ENCODE measurements around the gene LTBP3.

The LTBP3 gene

DNA sequence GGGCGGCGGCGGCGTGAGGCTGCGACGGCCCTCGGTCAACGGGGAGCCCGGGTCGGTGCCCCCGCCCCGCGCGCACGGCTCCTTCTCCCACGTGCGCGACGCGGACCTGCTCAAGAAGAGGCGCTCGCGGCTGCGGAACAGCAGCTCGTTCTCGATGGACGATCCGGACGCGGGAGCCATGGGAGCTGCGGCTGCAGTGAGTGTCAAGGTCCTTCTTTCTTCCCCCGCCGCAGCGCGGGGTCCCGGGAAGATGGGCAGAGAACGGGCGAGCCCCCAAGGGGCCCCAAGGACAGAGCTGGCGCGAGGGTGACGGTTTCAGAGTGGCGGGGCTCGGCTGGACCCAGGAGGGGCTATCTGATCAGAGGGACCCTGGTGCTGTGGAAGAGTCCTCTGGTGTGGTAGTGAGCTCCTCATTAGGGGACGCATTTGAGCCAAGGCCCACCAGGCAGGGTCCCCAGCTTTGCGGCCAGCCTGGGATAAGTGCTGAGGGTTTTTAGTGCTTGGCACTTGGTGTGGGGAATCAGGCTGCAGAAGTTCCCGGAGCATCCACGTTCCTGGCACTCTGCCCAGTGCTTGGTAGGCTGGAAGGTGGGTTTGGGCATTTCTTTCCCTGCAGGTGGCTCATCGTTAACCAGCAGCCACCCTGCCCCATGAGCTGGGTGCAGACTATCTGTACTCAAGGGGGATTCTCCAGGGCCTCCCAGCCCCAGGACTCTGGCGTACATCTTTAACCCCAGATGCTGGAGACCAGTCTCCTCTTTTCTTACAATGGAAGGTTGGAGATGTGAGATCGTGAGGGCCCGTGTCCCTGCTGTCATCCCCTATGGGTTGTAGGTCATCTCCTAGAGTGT, 27.5 kb upstream of the LTBP3 start:
- DNase-seq: no peak

DNA sequence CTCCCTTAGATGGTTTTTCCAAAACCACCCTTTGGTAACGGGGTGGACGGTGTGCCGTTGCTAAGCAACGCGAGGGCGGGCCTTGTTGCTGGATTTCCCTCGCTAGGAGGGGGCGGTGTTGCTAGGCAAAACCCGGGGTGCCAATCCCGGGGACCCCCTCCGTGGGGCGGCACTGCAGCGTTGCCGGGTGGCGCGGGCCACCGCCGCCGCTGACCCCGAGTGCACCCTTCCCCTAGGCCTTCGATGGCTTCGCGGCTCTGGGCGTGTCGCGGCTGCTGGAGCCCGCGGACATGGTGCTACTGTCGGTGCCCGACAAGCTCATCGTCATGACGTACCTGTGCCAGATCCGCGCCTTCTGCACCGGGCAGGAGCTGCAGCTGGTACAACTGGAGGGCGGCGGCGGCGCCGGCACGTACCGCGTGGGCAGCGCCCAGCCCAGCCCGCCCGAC, 26.6 kb upstream of the LTBP3 start:
- DNase-seq: no peak

DNA sequence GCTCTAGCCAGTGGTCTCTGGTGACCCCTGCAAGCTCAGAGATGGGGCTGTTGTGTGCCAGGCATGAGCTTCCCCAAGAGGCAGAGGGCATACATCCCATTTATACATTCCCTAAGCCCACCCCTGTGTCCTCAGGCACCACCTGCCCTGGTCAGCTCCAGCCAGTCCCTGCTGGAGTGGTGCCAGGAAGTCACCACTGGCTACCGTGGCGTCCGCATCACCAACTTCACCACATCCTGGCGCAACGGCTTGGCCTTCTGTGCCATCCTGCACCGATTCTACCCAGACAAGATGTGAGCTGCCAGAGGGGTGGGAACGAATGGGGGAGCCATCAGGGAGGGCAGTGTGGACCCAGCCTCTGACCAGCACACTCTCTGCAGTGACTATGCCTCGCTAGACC, 25.9 kb upstream of the LTBP3 start:
- no peak for DNase-seq

DNA sequence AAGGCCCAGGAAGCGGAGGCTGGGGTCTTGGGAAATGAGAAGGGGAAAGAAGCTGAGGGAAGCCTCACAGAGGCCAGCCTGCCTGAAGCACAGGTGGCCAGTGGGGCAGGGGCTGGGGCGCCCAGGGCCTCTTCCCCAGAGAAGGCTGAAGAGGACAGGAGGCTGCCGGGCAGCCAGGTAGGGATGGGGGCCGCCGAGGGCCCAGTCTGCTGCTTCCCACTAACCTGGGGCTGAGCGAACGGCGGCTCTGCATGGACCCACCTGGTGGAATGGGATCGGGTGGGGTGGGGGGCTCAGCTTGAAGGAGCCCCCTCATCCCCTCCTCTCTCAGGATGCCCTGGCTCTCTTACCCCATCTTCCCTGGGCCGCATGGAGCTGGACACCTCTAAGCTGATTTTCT, 25.4 kb upstream of the LTBP3 start:
- no peak for DNase-seq

DNA sequence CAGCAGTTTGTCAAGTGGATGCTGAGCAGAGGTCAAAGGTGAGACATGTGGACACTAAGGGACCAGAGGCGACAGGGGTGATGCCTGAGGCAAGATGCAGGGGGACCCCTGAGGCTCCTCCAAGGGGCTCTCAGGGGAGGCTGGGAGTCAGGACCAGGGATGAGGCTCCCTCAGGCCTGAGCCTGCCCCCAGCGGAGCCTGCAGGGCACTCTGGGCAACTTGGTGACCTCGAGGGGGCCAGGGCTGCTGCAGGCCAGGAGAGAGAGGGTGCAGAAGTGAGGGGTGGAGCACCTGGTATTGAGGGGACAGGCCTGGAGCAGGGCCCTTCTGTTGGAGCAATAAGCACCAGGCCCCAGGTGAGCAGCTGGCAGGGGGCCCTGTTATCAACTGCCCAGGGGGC, 23.8 kb upstream of the LTBP3 start:
- DNase-seq: no peak

DNA sequence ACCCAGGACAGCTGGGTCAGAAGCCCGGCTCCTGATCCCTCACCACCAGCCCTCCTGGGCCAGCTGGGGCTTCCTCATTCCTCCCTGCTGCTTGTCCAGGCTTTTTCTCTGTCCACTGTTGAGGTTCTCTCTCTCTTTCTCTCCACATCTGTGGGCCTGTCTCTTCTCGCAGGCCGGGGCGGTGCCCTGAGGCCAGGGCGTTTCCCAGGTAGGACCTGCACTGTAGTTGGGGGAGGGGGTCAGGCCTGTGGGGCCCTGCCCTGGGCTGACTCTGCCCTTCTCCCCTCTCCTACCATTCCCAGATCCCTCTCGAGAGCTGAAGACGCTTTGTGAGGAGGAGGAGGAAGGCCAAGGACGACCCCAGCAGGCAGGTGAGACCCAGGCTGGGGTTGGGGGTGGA, 22.6 kb upstream of the LTBP3 start:
- DNase-seq: no peak

DNA sequence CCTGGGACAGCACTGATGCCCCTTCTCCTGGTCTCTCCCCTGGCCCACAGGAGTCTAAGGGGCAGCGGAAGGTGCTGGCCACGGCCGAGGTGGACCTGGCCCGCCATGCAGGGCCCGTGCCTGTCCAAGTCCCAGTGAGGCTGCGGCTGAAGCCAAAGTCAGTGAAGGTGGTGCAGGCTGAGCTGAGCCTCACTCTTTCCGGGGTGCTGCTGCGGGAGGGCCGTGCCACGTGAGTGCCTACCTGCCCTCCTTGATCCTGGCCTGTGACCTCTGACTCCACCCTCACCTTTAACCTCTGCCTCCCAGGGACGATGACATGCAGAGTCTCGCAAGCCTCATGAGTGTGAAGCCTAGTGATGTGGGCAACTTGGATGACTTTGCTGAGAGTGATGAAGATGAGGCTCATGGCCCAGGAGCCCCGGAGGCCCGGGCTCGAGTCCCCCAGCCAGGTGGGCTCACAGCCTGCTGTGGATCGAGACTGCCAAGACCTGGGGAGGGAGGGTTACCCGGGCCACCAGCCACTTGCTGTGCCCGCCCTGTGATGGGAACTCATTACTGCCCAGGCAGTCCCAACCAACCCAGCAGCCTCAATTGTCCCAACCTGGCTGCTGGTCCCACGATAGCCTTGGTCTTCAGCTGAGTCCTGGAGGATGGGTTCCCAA, 22.0 kb upstream of the LTBP3 start:
- DNase-seq: no peak

DNA sequence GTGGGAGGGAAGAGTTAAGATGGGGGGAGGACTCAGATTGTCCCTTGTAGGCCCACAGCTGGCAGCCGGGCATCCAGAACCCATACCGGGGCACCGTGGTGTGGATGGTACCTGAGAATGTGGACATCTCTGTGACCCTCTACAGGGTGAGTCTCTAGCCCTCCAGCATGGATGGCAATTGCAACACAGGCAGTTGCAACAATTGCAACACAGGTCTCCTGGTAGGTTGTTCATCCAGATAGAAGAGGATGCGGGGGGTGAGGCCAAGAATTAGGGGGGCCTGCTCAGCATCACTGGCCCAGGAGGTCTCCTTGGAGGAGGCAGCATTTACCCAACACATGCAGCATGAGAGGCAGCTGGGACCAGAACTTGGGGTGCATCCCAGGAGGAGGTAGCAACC, 21.1 kb upstream of the LTBP3 start:
- no peak for DNase-seq

DNA sequence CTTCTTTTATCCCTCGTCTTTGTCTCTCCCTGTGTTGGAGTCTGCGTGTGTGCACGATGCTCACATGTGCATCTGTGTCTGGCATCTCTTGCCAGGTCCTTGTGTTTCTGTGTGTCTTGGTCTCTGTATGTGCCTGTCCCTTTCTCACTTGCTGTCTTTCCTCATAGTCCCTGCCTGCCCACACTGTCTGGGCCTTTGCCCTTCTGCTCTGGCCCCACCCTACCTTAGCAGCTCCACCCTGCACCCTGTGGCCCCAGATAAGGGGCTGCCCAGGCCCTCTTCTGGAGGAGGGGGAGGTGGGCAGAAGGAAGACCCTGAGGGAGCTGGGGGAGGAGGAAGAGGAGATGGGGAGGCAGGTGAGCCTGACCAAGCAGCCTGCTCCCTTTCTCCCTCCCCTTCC, 20.5 kb upstream of the LTBP3 start:
- no peak for DNase-seq

DNA sequence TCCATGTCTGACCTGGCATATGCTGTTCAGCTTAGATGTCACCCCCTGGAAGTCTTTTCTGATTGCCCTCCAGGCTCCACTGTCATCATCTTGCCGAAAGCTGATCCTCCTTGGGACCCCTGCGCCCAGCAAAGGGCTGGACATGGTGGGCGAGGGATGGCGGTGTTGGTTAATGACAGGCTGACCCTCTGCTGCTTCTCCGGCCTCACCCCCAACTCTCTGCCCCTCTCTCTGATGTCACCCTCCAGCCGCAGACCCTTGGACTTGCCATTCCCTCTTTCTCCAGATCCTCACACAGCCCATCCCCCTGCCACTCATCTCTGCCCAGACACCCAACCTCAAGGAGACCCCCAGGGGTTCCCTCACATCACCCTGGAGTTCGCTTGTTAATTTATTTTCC, 20.0 kb upstream of the LTBP3 start:
- DNase-seq: no peak

DNA sequence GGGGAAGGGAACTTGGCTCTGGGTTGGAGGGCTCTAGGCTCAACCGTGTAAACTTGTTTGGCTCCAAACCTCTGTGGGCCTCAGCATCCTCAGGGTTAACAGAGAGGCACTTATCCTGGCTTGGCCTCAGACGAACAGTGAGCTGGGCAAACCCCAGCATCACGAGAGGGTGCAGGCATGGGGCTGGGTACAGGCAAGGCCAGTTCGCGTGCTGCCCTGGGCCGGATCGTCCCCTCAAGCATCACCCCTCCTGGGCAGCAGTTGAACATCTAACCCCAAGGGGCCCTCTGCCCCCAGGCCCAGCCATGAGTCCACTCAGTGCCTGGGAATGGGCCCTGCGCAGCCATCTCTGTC, 19.6 kb upstream of the LTBP3 start:
- DNase-seq: no peak

DNA sequence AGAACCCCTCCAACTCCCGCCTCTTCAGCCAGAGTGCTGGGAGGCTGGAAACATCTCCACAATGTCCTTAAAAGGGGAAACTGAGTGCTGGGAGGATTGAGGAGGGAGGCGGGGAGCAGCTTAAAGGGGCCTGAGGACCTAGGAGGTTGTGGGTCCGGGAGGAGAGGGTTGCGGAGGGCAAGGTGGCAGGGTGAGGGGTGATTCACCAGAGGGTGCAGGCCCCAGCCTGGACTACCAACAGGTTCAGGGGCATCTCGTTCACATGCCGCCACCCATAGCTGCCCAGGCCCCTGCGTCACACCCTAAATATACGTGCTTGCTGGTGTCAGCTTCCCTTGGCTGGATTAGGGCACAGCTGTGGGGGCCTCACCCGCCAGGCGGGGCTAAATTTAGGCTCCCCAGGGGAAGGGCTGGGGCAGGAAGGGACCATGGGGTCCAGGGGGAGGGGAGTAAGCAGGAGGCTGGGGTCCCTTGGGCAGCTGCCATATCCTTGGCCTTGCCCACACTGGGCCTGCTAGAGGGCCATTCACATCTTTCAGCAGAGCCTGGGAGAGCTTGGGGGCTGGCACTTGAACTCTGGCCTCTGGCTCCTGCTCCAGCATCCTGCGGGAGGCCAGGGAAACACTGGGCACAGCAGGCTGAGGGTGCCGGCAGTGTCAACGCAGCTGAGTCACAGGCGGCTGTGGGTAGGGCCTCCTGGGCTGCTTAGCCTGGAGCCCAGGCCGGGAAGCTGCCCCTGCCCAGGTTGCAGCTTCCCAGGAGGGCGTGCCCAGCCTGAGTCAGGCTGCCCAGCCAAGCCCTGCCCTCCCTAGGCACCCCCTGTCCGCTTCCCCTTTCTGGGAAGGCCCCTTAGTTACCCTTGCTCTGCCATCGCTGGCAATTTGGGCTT, 19.0 kb upstream of the LTBP3 start:
- no peak for DNase-seq

DNA sequence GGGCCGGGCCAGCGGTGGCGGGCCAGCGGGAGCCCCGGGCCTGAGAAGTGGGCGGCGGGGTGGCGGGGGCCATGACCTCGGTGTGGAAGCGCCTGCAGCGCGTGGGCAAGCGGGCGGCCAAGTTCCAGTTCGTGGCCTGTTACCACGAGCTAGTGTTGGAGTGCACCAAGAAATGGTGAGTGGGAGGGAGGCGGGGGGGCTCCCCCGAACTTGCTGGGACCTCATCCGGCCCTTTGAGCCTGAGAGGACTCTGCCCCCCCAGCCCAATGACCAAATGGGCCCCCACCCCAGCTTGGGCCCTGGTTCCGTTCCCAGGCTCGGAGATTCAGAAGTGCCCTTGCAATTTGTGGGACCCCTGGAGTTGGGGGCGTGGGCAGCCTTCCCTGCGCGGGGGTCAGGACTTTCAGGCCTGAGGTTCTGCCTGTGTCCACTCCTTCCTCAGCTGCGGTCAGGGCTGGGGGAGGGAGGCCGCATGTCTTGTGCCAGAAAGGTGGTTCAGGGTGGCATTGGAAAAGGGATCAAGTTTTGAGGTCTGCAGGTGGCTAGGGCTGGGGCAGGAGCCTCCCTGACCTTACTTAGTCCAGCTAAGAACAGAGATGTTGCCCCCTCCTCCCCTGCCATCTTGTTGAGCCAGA, 18.2 kb upstream of the LTBP3 start:
- no peak for DNase-seq

DNA sequence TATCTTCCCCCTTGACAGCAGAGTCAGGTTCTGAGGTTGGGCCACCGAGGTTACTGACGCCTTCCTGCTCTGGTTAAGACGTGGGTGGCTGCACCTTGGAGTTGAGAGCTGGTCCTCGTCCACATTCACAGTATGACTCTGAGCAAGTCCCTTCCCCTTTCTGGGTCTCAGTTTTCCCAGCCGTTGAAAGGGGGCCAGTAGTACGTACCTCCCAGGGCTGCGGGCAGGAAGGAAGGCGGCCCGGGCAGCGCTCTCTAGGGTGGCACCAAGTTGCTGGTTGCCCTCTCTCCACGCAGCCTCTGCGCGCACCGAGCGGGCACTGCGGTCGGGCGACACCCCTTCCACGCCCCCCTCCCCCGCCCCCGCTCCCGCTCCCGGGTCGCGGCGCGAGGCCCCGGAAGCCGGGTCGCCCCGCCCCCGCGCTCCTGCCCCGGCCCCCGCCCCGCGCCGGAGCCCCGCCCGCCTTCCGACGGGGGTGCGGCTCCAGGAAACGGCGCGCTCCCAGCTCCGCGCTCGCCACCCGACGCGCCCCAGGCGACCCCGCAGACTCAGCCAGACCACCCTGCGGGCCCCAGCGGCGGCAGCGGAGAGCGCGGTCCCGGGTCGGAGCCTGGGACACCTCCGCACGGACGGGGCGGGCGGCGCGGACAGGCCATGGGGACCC, 17.5 kb upstream of the LTBP3 start, which contains the start of gene EHBP1L1:
EHBP1L1 (plus strand) TSS at position 486 of the 664 bp plus-strand sequence. CDS start 250 bp downstream, outside the sequence.
- DNase-seq: peak; percentile 73 to 77

DNA sequence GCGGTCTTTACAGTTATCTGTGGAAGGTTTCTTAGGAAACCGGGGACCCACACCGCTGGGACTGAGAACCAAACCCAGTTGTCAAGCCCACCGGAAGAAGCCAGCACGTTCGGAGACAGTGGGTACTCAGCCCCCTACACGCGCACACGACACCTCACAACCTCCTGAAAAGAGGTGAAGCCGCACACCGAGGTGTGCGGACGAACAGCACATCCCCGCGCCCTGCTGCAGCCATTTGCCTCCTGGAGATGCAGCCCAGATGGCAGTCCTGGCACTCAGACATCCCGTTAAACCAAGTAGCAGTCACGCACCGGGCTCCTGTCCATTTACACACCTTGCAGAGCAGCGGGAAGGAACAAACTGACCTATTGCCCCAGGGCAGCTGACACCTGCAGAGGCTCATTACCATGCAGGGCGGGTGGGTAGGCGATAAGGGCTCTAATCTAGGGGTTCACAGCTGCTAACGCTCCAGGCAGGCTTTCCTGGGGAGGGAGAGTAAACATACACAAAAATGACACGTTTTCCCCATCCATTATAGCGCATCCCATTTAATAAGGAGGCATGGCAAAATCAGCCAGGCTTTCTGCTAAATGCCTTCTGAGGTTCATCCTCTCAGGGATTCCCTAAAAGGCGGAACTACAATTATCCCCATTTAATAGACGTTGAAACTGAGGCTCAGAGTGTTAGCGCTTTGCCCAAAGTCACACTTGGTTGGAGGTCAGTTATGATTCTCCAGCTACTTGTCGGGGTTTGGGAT, 16.8 kb upstream of the LTBP3 start:
- no peak for DNase-seq

DNA sequence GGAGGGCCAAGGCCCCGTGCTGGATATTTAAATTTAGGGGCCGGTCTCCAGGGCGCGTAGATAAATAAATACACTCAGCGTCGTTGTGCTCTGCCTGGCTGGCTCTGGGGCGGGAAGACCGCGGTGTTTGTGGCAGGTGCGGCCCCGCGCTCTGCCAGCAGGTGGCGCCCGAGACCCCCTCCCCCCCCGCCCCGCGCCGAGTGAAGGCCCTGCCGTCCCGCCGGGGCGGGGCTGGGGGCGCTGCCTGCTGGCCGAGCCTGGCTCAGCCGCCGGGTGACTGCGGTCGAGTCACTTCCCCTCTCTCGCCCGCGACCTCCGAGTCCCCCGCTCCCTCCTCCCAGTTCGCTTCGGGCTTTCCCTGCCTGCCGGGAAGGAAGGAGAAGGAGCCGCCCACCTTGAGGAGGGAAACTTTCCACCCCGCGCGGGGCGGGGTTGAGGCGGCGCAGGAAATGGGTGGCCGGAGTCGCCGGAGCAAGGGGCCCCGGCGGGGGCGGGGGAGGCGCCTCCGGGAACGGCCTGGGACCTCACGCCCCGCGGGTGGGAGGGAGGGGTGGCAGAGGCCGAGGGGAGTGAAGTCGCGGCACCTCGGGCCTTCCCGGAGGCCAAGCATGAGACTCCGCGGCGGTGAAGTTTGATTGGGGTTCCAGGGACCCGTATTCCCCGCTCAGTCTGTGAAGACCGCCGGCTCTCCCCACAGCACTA, 16.1 kb upstream of the LTBP3 start:
- DNase-seq: peak; percentile 81 to 86

DNA sequence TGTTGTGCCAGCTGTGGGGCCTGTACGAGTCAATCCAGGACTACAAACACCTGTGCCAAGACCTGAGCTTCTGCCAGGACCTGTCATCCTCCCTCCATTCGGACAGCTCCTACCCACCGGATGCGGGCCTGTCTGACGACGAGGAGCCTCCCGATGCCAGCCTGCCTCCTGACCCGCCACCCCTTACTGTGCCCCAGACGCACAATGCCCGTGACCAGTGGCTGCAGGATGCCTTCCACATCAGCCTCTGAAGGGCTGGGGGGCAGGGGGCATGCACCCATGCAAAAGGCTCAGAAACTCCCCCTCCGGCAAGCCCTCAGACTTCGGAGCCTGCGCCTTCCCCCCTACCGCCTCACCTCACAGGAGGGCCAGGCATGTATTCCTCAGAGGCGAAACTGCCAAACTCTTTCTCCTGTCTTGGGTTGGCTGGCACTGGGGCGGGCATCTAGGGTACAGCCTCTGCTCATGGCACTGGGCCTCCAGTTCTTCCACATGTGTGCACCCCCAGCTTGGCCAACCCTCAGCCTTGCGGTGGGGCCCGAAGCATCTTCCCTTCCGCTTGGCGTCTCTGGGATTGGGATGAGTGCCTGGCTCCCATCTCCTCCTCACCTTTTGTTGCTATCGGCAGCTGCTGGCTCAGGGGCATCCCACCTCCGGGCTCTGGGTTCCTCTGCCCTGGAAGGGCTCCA, 15.4 kb upstream of the LTBP3 start:
- DNase-seq: no peak

DNA sequence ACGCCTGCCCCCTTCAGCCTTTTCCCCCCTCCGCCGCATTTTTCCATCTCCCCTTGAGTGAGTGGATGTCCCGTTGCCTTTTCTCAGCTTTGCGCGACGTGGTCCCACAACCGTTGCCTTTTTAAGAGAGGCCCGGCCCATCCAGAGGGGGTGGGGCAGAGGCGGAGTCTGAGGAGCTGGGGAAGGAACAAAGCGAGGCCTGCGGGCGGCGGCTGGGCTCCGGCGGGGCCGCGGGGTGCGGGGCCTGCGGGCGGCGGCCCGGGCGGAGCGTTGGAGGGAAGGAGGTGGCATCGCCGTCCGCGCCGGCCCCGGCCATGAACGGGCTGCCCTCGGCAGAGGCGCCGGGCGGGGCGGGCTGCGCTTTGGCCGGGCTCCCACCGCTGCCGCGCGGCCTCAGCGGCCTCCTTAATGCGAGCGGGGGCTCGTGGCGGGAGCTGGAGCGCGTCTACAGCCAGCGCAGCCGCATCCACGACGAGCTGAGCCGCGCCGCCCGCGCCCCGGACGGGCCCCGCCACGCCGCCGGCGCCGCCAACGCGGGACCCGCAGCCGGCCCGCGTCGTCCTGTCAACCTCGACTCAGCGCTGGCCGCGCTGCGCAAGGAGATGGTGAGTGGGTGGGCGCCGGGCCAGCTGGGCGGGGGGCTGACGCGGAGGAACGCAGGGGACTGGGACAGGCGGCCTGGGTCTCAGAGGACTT, 14.3 kb upstream of the LTBP3 start, which contains the start of gene FAM89B:
FAM89B (plus strand) TSS at position 183 of the 696 bp plus-strand sequence; CDS start at position 315, 132 bp downstream.
- DNase-seq: peak; percentile 84 to 85

DNA sequence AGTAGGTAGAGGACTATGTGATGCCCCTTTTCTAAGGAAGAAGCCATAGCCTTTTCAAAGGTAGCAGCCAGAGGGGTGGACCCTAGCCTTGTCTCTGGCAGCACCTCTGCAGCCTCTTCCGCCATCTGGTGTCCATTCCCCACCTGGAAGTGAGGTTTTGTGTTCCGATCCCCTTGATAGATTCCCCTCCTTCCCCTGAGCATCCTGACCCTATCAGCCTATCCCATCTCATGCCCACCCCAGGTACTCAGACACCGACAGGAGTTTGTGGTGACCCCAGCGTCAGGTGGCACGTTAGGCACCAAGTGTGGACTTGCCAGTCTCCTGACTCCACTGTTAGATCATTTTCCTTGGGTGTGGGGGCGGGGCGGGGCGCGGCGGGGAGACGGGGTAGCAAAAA, 13.8 kb upstream of the LTBP3 start:
- no peak for DNase-seq
